GM21390 (cell line): ENCODE data around the gene SNX25.
"Not testable (repeated sequence)": the region's sequence is repeated elsewhere in the genome, so short reads cannot be mapped to it uniquely, and the experiment has no call there.

Experiments used
- ATAC-seq: cut with Tn5 transposase; IDR thresholded peaks from one replicate; pipeline ENCODE4 v1.9.1; 2021; ENCODE audit not compliant: unreplicated experiment

The SNX25 gene

GRCh38 chr4:185204238-185204910 lies 5.0 kb upstream of the SNX25 start:
- ATAC-seq = peak; percentile 3

- not testable (repeated sequence) for ATAC-seq
These were observed 4.3 kb upstream of the SNX25 start for GRCh38 chr4:185205073-185205472.

- no peak for ATAC-seq
These were observed 3.6 kb upstream of the SNX25 start for GRCh38 chr4:185205697-185206342.

GRCh38 chr4:185207466-185207865 lies 1.9 kb upstream of the SNX25 start:
- no peak for ATAC-seq

- peak; percentile 15 for ATAC-seq
These were observed 379 bp downstream of the SNX25 start for GRCh38 chr4:185209852-185210101.

GRCh38 chr4:185210102-185210981 lies 944 bp downstream of the SNX25 start:
- peak; percentile 9 for ATAC-seq

GRCh38 chr4:185211035-185211434 lies 1.6 kb downstream of the SNX25 start:
- no peak for ATAC-seq

- no peak for ATAC-seq
These were observed 2.2 kb downstream of the SNX25 start for GRCh38 chr4:185211641-185212040.

GRCh38 chr4:185212581-185212980 lies 3.2 kb downstream of the SNX25 start:
- no peak for ATAC-seq

- ATAC-seq = peak; percentile 42
These were observed 4.5 kb downstream of the SNX25 start for GRCh38 chr4:185213877-185214276.

- no peak for ATAC-seq
These were observed 5.9 kb downstream of the SNX25 start for GRCh38 chr4:185215261-185215660.

GRCh38 chr4:185217408-185217975 lies 8.1 kb downstream of the SNX25 start:
- no peak for ATAC-seq

GRCh38 chr4:185218312-185218711 lies 8.9 kb downstream of the SNX25 start:
- no peak for ATAC-seq

GRCh38 chr4:185219551-185220344 lies 10.3 kb downstream of the SNX25 start:
- ATAC-seq = peak; percentile 84

- no peak for ATAC-seq
These were observed 12.1 kb downstream of the SNX25 start for GRCh38 chr4:185221491-185221890.

- no peak for ATAC-seq
These were observed 12.5 kb downstream of the SNX25 start for GRCh38 chr4:185221912-185222311.

- no peak for ATAC-seq
These were observed 13.2 kb downstream of the SNX25 start for GRCh38 chr4:185222598-185222997.

- ATAC-seq = no peak
These were observed 15.2 kb downstream of the SNX25 start for GRCh38 chr4:185224597-185224996.

GRCh38 chr4:185225940-185226339 lies 16.5 kb downstream of the SNX25 start:
- ATAC-seq = no peak

- ATAC-seq = no peak
These were observed 17.7 kb downstream of the SNX25 start for GRCh38 chr4:185227131-185227551.

GRCh38 chr4:185227713-185228278 lies 18.4 kb downstream of the SNX25 start:
- no peak for ATAC-seq
